NT2/D1 (cell line): ENCODE data around the gene SLC16A12.

Experiments used
- SUZ12 ChIP-seq: IDR thresholded peaks from 2 replicates; pipeline ENCODE4 v1.6.1; 2011; ENCODE audit not compliant: insufficient read length, insufficient read depth; ENCODE audit errors: extremely low read depth
- ZNF274 ChIP-seq: IDR thresholded peaks from 2 replicates; pipeline ENCODE4 v1.6.1; 2011; ENCODE audit warnings: mild to moderate bottlenecking, low read depth, low read length

GRCh38 chr10:89535171-89536012 is at the start of gene SLC16A12:
- TF ChIP-seq SUZ12 (no peak), ZNF274 (no peak)
